Endothelial cell of umbilical vein (primary cell): ENCODE results near the gene LIPI. TPM values are rescaled to one million over a fixed set of nuclear protein-coding genes. Genes with fewer than 3 reads are reported as not detected.

ENCODE experiments used
- BruUV-seq: library from RNA; stranded (reverse); fragments of 400-500 nt; replicated peaks from 2 replicates; lab custom pipeline; 2021; lab: Mats Ljungman, UMichigan
- CTCF ChIA-PET: fragments of 300-600, 350-600 bp; sonication (Branson Sonifier 250); formaldehyde crosslinking; loops from one replicate; lab custom pipeline; 2021; ENCODE audit warnings: antibody characterized with exemption, inconsistent platforms; lab: Charles Lee
- POLR2A ChIA-PET: fragments of 300-600, 350-600 bp; sonication (Branson Sonifier 250); formaldehyde crosslinking; loops from one replicate; lab custom pipeline; 2021; ENCODE audit warnings: antibody characterized with exemption, inconsistent platforms; lab: Charles Lee
- DNase-seq: peaks from one replicate; pipeline ENCODE4 v3.0.0-alpha.2; 2011; ENCODE audit warnings: low read depth, low spot score
- FAIRE-seq: peaks from 2 replicates; lab custom pipeline; 2011; peaks lifted over from hg19 to GRCh38; lab: Jason Lieb, UNC
- H2AFZ ChIP-seq: 2 replicates; pipeline ENCODE4 v1.6.0; 2012; ENCODE audit warnings: low read depth, low read length, control low read depth, inconsistent platforms
- H3K27ac ChIP-seq: 2 replicates; pipeline ENCODE4 v1.5.1; 2011; ENCODE audit warnings: low read depth, mild to moderate bottlenecking, control low read depth, low read length, moderate library complexity; ENCODE audit not compliant: insufficient read depth
- H3K27me3 ChIP-seq, 2 experiments: 2 replicates each; pipeline versions ENCODE4 v1.6.0 to v1.6.1; 2011; ENCODE audit warnings: low read length in 2 of 2, mixed read lengths in 1 of 2; ENCODE audit not compliant: control insufficient read depth in 2 of 2, insufficient read depth in 2 of 2
- H3K36me3 ChIP-seq, 2 experiments: 2 replicates in 1 of 2; 3 replicates in 1 of 2; pipeline ENCODE4 v1.5.1; 2011; ENCODE audit warnings: low read length in 2 of 2, mild to moderate bottlenecking in 1 of 2, moderate library complexity in 1 of 2; ENCODE audit not compliant: control insufficient read depth in 2 of 2, insufficient read depth in 2 of 2; ENCODE audit errors: extremely low read depth in 1 of 2
- H3K4me1 ChIP-seq: 3 replicates; pipeline ENCODE4 v1.5.1; 2011; ENCODE audit warnings: mild to moderate bottlenecking, low read length; ENCODE audit not compliant: control insufficient read depth, insufficient read depth; ENCODE audit errors: extremely low read depth
- H3K4me2 ChIP-seq: 2 replicates; pipeline ENCODE4 v1.6.1; 2011; ENCODE audit warnings: low read length, control low read depth, mixed read lengths; ENCODE audit not compliant: insufficient read depth
- H3K4me3 ChIP-seq, 3 experiments: fragments of 200-600 bp in 1 of 3; sonication (generic), shearing (Covaris generic) in 1 of 3; replicated peaks in 1 of 3; 2 replicates each; pipeline ENCODE4 v1.5.1; 2011 to 2016; ENCODE audit warnings: control low read depth in 3 of 3, low read length in 3 of 3, mild to moderate bottlenecking in 2 of 3, inconsistent platforms in 1 of 3, low read depth in 1 of 3, moderate library complexity in 1 of 3; ENCODE audit not compliant: insufficient read depth in 1 of 3
- H3K79me2 ChIP-seq: 2 replicates; pipeline ENCODE4 v1.6.0; 2012; ENCODE audit warnings: low read length, inconsistent platforms; ENCODE audit not compliant: control insufficient read depth, insufficient read depth
- H3K9ac ChIP-seq: replicated peaks from 2 replicates; pipeline ENCODE3; 2011; ENCODE audit warnings: low read length, control low read depth; ENCODE audit not compliant: insufficient read depth; ENCODE audit errors: extremely low read depth
- H3K9me1 ChIP-seq: replicated peaks from 3 replicates; pipeline ENCODE4 v1.6.0; 2011; ENCODE audit warnings: mild to moderate bottlenecking, low read length; ENCODE audit not compliant: control insufficient read depth, insufficient read depth; ENCODE audit errors: extremely low read depth
- H3K9me3 ChIP-seq: replicated peaks from 2 replicates; pipeline ENCODE4 v1.5.1; 2012; ENCODE audit warnings: low read length, inconsistent platforms; ENCODE audit not compliant: control insufficient read depth, insufficient read depth
- H4K20me1 ChIP-seq: replicated peaks from 2 replicates; pipeline ENCODE3; 2011; ENCODE audit warnings: mild to moderate bottlenecking, low read length; ENCODE audit not compliant: control insufficient read depth, insufficient read depth; ENCODE audit errors: extremely low read depth
- EZH2 ChIP-seq: IDR thresholded peaks from 2 replicates; pipeline ENCODE4 v1.6.1; 2012; ENCODE audit warnings: borderline replicate concordance, low read depth, mild to moderate bottlenecking, moderate library complexity, low read length, inconsistent platforms; ENCODE audit not compliant: severe bottlenecking
- FOS ChIP-seq: IDR thresholded peaks from 2 replicates; pipeline ENCODE4 v1.6.1; 2011; ENCODE audit warnings: mild to moderate bottlenecking, low read length, moderate library complexity, borderline replicate concordance; ENCODE audit not compliant: insufficient read depth
- GATA2 ChIP-seq: IDR thresholded peaks from 2 replicates; pipeline ENCODE4 v1.7.0; 2011; ENCODE audit warnings: low read depth, mild to moderate bottlenecking, moderate library complexity, mixed read lengths, low read length; ENCODE audit not compliant: insufficient read length, insufficient read depth
- JUN ChIP-seq: IDR thresholded peaks from 2 replicates; pipeline ENCODE4 v1.6.1; 2011; ENCODE audit warnings: borderline replicate concordance, low read depth; ENCODE audit not compliant: insufficient read length, insufficient read depth
- POLR2A ChIP-seq: IDR thresholded peaks from 2 replicates; pipeline ENCODE4 v1.6.1; 2012; ENCODE audit warnings: low read depth, mild to moderate bottlenecking, control low read depth, low read length
- POLR2AphosphoS5 ChIP-seq: IDR thresholded peaks from 2 replicates; pipeline ENCODE4 v1.6.1; 2012; ENCODE audit warnings: low read depth, mild to moderate bottlenecking, control low read depth, low read length, moderate library complexity; ENCODE audit not compliant: insufficient read depth
- dilution Hi-C: fragments of 300-500 bp; cut with MboI; formaldehyde crosslinking; loops from one replicate; pipeline ENCODE4 v1.15.0; 2019; ENCODE audit warnings: low sequenced_read_pairs; ENCODE audit not compliant: extremely low pct_ligation_motif_present
- intact Hi-C: fragments of 100-400 bp; cut with micrococcal nuclease; formaldehyde crosslinking; loops from one replicate; pipeline ENCODE4 v1.10.0; 2022
- polyA plus RNA-seq, 4 experiments: library from polyadenylated mRNA; depleted of rRNA in 3 of 4; stranded (reverse) in 3 of 4; unstranded in 1 of 4; fragments of >200 nt; gene quantifications; 2 replicates each; pipeline versions ENCODE4 v1.2.1 to v1.2.3, GENCODE V29; 2011 to 2012; ENCODE audit warnings: missing spikeins in 1 of 4
- total RNA-seq: library from RNA; stranded (reverse); gene quantifications from 2 replicates; pipeline ENCODE4 v1.2.3, GENCODE V29; 2021
- TF ChIP-seq, protein P1 (sequence below): IDR thresholded peaks from 2 replicates; pipeline ENCODE4 v1.6.1; 2011; ENCODE audit not compliant: insufficient read depth, insufficient read length
- TF ChIP-seq, protein P2 (sequence below), 2 donors: IDR thresholded peaks; 1 replicate in 1 of 2; 2 replicates in 1 of 2; pipeline ENCODE4 v1.5.1; 2011; ENCODE audit warnings: low read length in 2 of 2, mild to moderate bottlenecking in 2 of 2, moderate library complexity in 2 of 2, control low read depth in 1 of 2, inconsistent platforms in 1 of 2, low read depth in 1 of 2; ENCODE audit not compliant: insufficient read depth in 1 of 2; ENCODE audit errors: extremely low read depth in 1 of 2

Gene LIPI
- total and polyA plus RNA-seq, 2 donors (not counting 3 experiments of a cell fraction or from before 2014, with no cell fraction given), result not detected

DNA sequence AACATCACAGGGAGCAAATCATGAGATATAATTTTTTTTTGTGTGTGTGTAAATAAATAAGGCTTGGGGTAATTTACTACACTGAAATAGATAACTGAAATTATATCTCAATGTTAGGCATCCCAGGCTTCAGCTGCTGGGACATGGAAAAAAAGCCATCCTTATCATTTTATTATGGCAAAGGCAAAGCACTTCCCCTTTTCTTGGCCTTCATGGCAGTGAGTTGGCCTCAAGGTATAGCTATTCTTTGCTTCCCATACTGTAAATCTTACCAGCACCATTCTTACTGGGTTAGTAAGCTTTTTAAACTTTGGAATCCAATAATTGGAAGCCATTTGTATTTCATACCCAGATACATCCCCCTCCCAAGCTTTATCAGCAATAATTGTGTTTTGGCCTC, 34.2 kb upstream of the LIPI start:
- dilution Hi-C loops (no loop called here), intact Hi-C loops (no loop called here)
- no peaks in the 10 kb centered on the region for H3K9me1 ChIP-seq
- H3K36me3 ChIP-seq, result no peaks in the 10 kb centered on the region
- no peaks in the 10 kb centered on the region for H4K20me1 ChIP-seq
- no peak overlapping the region for H2AFZ ChIP-seq
- TF ChIP-seq POLR2AphosphoS5 (no peak), EZH2 (no peak), GATA2 (no peak), JUN (no peak), POLR2A (no peak), FOS (no peak)
- TF ChIP-seq, protein P1, sequence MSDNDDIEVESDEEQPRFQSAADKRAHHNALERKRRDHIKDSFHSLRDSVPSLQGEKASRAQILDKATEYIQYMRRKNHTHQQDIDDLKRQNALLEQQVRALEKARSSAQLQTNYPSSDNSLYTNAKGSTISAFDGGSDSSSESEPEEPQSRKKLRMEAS, result no peak
- TF ChIP-seq, protein P2, sequence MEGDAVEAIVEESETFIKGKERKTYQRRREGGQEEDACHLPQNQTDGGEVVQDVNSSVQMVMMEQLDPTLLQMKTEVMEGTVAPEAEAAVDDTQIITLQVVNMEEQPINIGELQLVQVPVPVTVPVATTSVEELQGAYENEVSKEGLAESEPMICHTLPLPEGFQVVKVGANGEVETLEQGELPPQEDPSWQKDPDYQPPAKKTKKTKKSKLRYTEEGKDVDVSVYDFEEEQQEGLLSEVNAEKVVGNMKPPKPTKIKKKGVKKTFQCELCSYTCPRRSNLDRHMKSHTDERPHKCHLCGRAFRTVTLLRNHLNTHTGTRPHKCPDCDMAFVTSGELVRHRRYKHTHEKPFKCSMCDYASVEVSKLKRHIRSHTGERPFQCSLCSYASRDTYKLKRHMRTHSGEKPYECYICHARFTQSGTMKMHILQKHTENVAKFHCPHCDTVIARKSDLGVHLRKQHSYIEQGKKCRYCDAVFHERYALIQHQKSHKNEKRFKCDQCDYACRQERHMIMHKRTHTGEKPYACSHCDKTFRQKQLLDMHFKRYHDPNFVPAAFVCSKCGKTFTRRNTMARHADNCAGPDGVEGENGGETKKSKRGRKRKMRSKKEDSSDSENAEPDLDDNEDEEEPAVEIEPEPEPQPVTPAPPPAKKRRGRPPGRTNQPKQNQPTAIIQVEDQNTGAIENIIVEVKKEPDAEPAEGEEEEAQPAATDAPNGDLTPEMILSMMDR (IDR thresholded peaks at IDR 0.05; ENCODE audit: extremely low read depth in 1 of 2, insufficient read depth in 1 of 2, low read depth in 1 of 2, low read length in 2 of 2), result no peak
- H3K27me3 ChIP-seq, result no peaks in the 10 kb centered on the region
- H3K9me3 ChIP-seq, result no peaks in the 10 kb centered on the region
- H3K4me1 ChIP-seq, result no peaks in the 10 kb centered on the region
- FAIRE-seq (no peak), DNase-seq (no peak)
- POLR2A ChIA-PET, result no interaction called here
- H3K4me2 ChIP-seq, result no peak overlapping the region
- CTCF ChIA-PET, result no interaction called here
- H3K9ac ChIP-seq, result no peak overlapping the region
- H3K79me2 ChIP-seq, result no peaks in the 10 kb centered on the region
- no peak overlapping the region for H3K4me3 ChIP-seq
- no peak overlapping the region for H3K27ac ChIP-seq
- BruUV-seq, result no TSS peak
